Measurements from ENCODE around the gene GPD2.

Gene GPD2

DNA sequence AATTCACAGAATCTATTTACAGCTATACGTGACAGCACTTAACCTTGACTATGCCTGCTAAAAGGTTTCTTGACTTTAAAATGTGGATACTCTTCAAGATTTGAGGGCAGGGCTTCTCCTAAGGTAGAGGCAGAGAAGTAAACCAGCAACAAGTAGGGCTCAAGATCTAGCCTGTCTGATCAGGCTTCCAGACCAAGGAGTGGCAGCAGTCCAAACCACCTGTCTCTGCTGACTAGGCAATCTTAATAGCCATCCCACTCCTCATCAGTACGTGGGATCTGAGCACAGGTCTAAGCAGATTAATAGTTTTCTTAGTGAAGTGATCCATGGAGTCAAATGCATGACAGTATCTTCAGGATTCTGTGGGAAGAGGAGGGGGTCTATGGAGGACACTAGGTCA is 100.4 kb downstream of the GPD2 start:
- DNase-seq: no peak

DNA sequence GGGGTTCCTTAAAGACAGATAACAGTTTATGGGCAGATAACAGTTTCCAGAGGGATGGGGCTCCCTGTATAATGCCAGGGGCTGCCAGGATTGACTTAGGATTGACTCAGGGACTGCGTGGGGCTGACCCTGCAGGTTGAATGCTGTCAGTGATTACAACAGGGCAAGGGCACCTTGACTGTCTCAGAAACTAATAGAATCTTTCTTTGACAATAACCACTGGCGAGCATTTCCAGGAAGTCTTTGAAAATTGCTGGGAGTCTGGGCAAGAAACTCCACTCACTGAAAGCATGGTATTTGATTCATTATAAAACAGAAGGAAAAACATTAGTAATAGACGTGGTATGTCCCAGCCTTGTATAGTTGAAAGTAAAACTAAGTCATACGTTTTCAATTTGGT is 101.0 kb downstream of the GPD2 start:
- no peak for DNase-seq

GRCh38 chr2:156538083-156538504 is 101.9 kb downstream of the GPD2 start:
- DNase-seq: no peak

GRCh38 chr2:156539086-156539860 is 103.1 kb downstream of the GPD2 start:
- no peak for DNase-seq

DNA sequence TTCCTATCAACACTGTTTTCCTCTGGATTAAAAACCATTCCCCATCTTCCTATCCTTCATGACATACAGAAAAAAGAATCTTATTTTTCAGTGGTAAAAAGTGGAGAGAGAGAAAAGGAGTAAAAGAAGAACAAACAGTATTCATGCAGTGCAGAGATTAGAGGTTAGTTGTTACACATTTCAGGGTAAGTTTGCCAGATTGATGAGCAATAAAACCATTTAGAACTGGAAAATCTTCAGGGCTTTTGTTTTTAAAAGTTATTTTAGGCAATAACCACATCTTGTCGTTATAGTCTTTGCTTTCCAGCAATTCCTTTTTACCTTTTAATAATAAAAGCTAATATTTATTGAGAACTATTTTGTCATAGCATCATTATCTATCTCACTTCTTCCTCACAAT is 104.5 kb downstream of the GPD2 start:
- DNase-seq: no peak

DNA sequence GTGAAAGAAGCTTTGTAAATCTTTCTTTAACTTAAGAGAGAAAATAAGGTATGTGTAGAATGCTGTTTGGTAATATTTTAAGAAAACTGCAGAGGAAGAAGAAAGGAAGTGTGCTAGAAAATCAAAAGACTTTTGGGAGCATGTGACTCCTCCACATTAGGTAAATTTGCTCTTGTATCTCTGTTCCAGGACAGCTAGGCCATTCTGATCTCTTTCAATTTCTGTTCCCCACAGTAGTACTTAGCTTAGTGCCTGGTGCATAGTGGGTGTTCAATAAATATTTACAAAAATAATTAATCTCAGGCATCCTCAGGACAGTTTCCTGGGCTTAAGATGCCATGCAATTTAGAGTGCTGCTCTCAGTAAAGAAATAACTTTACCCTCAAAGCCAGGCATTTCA is 105.0 kb downstream of the GPD2 start:
- DNase-seq: no peak

- DNase-seq: no peak
Observed at GRCh38 chr2:156541706-156542105, 105.5 kb downstream of the GPD2 start.

DNA sequence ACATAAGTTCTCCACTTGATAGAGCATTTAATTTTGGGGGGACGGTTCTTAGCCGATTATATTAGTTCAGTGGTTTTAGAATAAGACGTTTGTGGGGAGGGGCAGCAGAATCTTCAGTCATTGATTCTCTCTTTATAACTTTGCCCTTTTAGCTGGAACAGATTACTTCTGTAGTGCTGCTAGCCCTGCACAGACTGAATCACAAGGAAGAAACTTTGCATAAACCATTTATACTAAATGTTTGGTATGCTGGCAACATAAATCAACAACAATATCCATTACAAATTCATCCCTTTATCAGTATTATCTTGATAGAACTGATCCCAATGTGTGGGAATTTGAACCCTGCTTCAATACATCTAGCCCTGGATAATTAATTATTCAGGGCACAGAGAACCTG is 112.2 kb downstream of the GPD2 start:
- DNase-seq: no peak

GRCh38 chr2:156553714-156554442 is 117.7 kb downstream of the GPD2 start:
- no peak for DNase-seq

DNA sequence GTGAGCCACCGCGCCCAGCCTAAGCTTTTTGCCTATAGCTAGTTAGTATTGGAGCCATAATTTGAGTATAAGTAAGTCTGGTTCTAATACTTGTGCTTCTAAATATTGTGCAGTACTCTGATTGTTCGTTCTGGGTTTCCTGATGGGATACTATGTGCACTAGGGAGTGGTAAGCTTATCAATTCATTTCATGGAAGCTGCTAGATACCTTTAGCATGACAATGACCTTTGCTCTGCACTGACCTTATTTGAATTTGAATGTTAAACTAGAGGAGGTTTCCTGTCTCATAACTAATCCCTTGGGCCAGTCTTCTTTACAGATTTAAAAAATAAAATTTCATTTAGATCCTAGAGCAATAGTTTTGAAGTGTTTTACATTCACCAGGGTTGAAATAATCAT is 125.1 kb downstream of the GPD2 start:
- no peak for DNase-seq

DNA sequence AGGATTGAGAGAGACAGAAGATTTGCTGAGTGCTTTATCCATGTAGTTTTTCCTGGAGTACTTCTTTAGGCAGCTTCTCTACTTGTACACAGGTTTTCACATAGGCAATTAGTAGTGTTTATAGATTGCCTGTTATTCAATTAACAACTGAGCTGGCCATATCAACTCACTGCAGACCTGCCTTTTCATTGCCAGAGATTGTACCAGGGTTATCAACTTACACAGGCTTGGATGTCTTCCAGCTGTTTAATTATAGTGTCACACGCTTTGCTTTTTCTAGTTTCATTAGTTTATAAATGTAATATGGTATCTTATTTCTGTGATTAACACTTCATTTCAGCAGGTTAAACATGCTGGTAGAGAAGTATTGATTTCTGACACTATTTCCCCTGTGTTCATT is 125.9 kb downstream of the GPD2 start:
- peak; percentile 29 for DNase-seq

DNA sequence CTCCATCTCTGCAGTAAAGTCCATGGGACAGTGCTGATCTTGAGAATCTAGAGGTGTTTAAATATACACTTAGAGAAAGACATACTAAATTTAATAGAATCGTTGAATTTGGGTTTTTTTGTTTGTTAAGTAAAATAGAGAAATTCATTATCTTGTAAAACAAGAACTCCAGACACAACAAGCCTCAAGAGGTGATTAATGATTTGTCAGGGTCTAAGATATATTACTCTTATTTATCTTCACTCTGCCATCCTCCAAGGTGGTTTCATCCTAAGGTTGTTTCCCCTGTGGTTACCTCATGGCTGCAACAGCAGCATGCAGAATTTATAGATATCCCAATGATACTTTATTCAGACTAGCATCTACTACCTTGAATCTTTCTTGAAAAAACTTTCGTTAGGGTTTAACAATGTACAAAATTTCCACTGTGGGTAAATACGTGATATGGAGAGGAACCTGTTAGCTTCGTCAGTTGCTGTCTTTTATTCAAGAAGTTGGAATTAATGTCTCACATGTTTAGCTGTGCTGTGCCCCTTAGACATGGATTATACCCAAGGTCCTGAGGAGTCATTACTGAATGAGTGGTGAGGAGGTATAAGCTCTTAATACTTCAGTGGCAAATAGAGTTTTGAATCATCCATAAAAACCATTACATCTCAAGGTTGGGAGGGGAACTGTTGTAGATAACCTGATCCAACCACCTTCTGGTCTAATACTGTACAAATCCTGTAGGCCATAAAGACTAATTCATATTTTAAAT is 128.0 kb downstream of the GPD2 start:
- DNase-seq: no peak

DNA sequence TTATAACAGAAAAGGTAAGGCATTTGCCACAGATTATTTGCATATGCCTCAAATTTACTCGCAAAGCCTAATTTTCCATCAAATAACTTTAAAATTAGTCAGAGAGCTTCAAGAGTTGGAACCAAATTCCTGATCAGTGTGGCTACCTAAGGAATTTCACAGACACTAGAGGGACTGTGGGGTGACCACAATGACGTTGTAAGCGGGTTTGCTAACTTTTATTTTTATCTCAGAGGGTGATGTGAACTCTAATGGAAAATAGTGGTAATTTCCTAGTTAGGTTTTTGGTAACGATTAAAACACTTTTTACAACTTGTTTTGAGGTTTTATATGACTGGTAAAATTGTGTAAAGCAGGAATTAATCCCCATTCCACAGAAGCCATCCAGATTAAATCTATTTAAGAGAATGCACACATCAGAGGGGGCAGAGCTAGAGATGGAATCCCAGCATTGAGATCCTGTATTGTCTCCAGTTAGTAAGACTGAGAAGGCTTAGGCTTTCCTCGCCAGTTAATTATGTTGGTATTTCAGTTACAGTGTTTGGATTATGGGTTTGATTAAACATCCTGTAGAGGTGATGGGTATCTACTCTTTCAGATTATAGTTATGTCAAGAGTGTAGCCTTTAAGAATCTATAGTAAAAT is 129.0 kb downstream of the GPD2 start:
- DNase-seq: no peak

DNA sequence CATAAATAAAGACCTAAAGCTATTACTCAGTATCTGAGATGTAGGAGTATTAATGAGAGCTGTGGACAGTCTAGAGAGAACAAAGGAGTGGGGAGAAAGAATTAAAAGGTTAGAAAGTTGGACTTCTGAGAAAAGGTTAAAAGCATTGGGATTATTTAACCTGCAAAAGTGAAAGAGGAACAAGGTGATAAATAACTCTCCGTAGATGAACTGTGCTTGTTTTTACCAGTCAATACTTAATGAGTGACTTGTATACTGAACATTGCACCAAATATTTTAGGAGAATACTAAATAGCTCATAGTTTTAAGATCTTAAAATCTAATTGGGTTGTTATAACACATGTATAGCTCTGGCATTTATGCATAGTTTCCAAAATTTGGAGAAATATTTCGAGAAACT is 137.5 kb downstream of the GPD2 start:
- DNase-seq: no peak

DNA sequence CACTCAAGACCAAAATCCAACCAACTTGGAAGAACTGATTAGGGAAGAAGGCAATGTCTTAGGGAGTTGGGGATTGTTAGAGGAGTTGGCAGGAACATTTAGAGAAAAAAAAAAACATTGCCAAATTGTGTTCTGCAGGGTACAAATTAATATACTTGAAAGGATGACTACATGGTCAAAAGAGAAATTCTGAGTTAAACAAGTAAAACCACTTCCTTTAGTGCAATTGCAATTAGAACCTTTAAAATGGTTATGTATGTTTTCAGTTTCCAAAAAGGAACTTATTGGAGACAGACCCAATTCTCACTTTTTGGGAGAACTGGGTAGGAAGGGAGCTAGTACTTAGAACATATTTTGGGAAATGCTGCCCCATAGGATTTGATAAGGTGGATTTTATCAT is 137.9 kb downstream of the GPD2 start:
- DNase-seq: no peak

DNA sequence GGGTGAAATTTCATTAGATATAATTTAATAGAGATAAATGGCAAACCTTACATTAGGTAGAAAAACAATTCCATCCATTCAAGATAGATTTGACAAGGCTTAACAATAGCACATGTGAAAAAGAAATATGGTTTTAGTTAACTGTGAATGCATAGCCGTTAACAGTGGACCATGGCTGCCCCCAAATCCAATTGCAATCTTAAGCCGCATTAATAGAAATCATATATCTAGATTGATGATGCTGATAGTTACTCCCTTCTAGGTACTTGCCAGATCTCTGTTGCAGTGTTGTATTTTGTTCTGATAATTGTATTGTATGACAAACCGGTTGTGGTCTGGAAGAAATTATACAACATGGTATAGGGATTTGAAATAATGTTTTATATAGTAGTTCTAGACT is 139.8 kb downstream of the GPD2 start:
- DNase-seq: no peak

DNA sequence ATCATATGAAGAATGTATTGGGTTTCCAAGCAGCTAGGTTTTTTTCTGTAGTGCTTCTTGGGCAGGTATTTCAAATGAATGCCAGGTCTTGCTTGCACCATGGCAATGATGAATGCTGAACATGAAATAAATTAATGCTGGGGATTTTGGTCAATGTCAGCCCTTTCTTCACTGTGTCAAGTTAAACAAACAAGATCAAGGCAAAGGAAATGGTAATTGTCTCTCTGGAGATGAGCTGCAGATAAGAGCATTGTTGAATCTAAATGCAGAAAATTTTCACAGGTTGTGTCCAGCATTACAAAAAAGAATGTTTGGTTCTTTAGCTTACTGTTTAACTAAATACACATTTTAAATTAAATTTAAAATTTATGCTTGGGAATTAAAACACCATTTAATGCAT is 144.3 kb downstream of the GPD2 start:
- DNase-seq: no peak

GRCh38 chr2:156581280-156581679 is 145.1 kb downstream of the GPD2 start:
- DNase-seq: no peak

- no peak for DNase-seq
Observed at GRCh38 chr2:156585457-156585856, 149.3 kb downstream of the GPD2 start.

GRCh38 chr2:156586621-156587020 is 150.4 kb downstream of the GPD2 start:
- no peak for DNase-seq

GRCh38 chr2:156589381-156590079 is 153.4 kb downstream of the GPD2 start:
- no peak for DNase-seq

- DNase-seq: no peak
Observed at GRCh38 chr2:156590085-156590739, 154.0 kb downstream of the GPD2 start.

Data from NCI-H2029 treated with DMSO at 0.1 percent for 48 hours (cell line).